HG03558 (cell line): Measurements from ENCODE around the gene FKBP1B.

Experiments
- ATAC-seq: cut with Tn5 transposase; IDR thresholded peaks from one replicate; pipeline ENCODE4 v1.9.1; 2021; ENCODE audit warnings: moderate number of reproducible peaks; ENCODE audit not compliant: unreplicated experiment; ENCODE audit errors: extremely low read depth

FKBP1B gene

GRCh38 chr2:24055750-24056149, 6.2 kb downstream of the FKBP1B start:
- no peak for ATAC-seq

GRCh38 chr2:24058564-24059271, 9.2 kb downstream of the FKBP1B start:
- ATAC-seq, result no peak

GRCh38 chr2:24065341-24065740, 15.8 kb downstream of the FKBP1B start:
- ATAC-seq, result no peak

GRCh38 chr2:24072259-24072658, 22.7 kb downstream of the FKBP1B start:
- no peak for ATAC-seq

- no peak for ATAC-seq
These were observed 24.3 kb downstream of the FKBP1B start for GRCh38 chr2:24073816-24074215.

- no peak for ATAC-seq
These were observed 25.7 kb downstream of the FKBP1B start for GRCh38 chr2:24075259-24075658.

GRCh38 chr2:24075915-24076848, 26.6 kb downstream of the FKBP1B start, which contains the start of gene SF3B6:
Gene SF3B6 (minus strand): TSS chr2:24076326. CDS start chr2:24076229, 97 bp downstream.
- peak; percentile 82 for ATAC-seq

GRCh38 chr2:24076849-24077534, 27.5 kb downstream of the FKBP1B start:
- ATAC-seq, result no peak

- no peak for ATAC-seq
These were observed 28.0 kb downstream of the FKBP1B start for GRCh38 chr2:24077535-24077877.

- ATAC-seq, result no peak
These were observed 28.3 kb downstream of the FKBP1B start for GRCh38 chr2:24077879-24078278.

- no peak for ATAC-seq
These were observed 31.2 kb downstream of the FKBP1B start for GRCh38 chr2:24080701-24081100.

- ATAC-seq, result no peak
These were observed 33.4 kb downstream of the FKBP1B start for GRCh38 chr2:24082787-24083566.

GRCh38 chr2:24083567-24084385, 34.2 kb downstream of the FKBP1B start:
- peak; percentile 57 for ATAC-seq

GRCh38 chr2:24084386-24085199, 35.1 kb downstream of the FKBP1B start, which contains the start of gene TP53I3:
Gene TP53I3 (minus strand): TSS chr2:24084834. CDS start chr2:24084326, 508 bp downstream.
- ATAC-seq, result peak; percentile 42

GRCh38 chr2:24085200-24085489, 35.6 kb downstream of the FKBP1B start:
- no peak for ATAC-seq

- no peak for ATAC-seq
These were observed 36.7 kb downstream of the FKBP1B start for GRCh38 chr2:24086241-24086640.

- ATAC-seq, result no peak
These were observed 37.5 kb downstream of the FKBP1B start for GRCh38 chr2:24087032-24087431.

GRCh38 chr2:24088821-24089359, 39.3 kb downstream of the FKBP1B start:
- ATAC-seq, result no peak
